ENCODE data around the gene ZNF324. TPM values are rescaled to one million over a fixed set of nuclear protein-coding genes. Genes with fewer than 3 reads are reported as not detected.
A peak's percentile ranks its signal among the peaks of the same experiment; 100 is the strongest.

ZNF324 gene
- total and polyA plus RNA-seq, 9 donors, result 3.9 to 20.2 (median 17.3) TPM

DNA sequence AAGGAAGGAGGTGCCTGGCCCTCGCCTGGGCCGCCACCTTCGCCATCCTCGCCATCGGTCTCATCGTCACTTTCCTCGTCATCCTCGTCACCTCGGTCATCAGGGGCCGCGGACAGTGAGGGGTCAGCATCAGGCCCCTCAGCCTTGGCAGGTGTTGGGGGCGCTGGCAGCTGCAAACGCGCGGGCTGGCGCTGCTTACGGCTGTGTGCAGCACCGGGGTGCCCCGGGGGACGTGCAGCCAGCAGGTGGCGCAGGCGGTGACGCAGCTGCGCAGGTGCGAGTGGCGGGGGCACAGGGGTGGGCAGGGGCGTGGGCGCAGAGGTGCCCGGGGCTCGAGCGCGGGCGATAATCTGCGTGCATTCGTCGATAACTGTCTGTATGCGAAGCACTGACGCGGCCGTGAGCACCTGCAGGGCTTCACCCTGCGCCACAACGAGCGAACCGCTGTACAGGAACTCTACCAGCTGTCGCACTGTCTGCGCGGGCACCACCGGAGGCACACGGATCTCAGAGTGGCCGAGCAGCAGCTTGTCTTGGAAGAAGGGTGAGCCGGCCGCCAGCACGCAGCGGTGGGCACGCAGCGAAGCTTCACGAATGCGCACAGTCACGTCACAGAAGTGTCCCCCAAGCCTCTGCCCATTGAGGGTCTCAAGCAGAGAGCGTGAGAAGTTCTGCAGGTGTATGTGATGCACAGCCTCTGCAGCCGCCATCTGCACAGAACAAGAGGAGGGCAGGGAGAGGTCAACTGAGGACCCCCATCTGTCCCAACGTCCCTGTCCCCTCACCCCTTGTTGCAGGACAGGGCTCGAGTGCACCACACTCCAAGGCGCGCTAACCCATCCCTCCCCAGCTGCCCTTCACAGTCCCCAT, 50.3 kb downstream of the ZNF324 start:
- peak in 1 of 5 donors; percentile 41 for DNase-seq
- no peak overlapping the region for H3K4me3 ChIP-seq
- no peaks in the 10 kb centered on the region for H3K36me3 ChIP-seq
- 84 to 87% (median 85%) methylated on average over 65 of the region's 65 CpGs for WGBS, 3 donors
- H3K9me3 ChIP-seq, result no peaks in the 10 kb centered on the region
- peaks cover 10% of the 10 kb centered on the region for H3K4me1 ChIP-seq (ENCODE audit: insufficient read depth)
- no peaks in the 10 kb centered on the region for H3K27me3 ChIP-seq
- intact Hi-C loops (cut with DNase I), result no loop called here
- no peak for TF ChIP-seq CTCF (IDR thresholded peaks at IDR 0.05)
- TF ChIP-seq EP300 (IDR thresholded peaks at IDR 0.05), result no peak
- TF ChIP-seq POLR2A (IDR thresholded peaks at IDR 0.05), result no peak
- no peak overlapping the region for H3K27ac ChIP-seq

- 6 to 11% (median 7%) methylated on average over 22 of the region's 22 CpGs for WGBS, 3 donors
- intact Hi-C loops (cut with DNase I), result loop anchor here in 1 of 4 donors (1.0 kb wide), 1 partner anchor 40 kb away; the partner anchor contains the start of gene UBE2M
- Histone ChIP-seq H3K9me3 (no peaks in the 10 kb centered on the region), H3K4me3 (peak overlapping the region; percentile 76), H3K4me1 (ENCODE audit: insufficient read depth) (peaks cover 10% of the 10 kb centered on the region), H3K36me3 (no peaks in the 10 kb centered on the region), H3K27me3 (no peaks in the 10 kb centered on the region), H3K27ac (peak overlapping the region; percentile 65 to 86)
- peak in 2 of 3 donors; percentile 23 to 27 for TF ChIP-seq CTCF (IDR thresholded peaks at IDR 0.05)
- no peak for TF ChIP-seq EP300 (IDR thresholded peaks at IDR 0.05)
- TF ChIP-seq POLR2A (IDR thresholded peaks at IDR 0.05), result no peak
- DNase-seq, result peak in 2 of 5 donors; percentile 26 to 35
These were observed 51.6 kb downstream of the ZNF324 start for GRCh38 chr19:58518256-58519086.

DNA sequence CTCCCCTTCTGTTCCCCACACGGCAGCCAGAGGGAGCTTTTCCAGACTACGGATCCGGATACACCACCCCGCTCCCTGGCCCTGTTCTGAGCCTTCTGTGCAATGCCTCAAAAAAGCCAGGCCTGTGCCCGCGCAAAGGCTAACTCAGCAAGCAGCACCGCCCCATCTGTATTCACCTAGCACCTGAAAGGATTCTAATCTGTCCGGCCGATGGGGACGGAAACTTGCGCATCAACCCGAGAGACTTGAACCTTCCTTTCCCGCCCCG, 52.1 kb downstream of the ZNF324 start:
- H3K27ac ChIP-seq, result peak overlapping the region; percentile 65 to 86
- 0 to 1% (median 1%) methylated on average over 11 to 14 of the region's 14 CpGs for WGBS, 3 donors
- H3K9me3 ChIP-seq, result no peaks in the 10 kb centered on the region
- H3K4me3 ChIP-seq, result peak overlapping the region; percentile 76
- peak in 1 of 3 donors; percentile 15 for TF ChIP-seq CTCF (IDR thresholded peaks at IDR 0.05)
- no peak for TF ChIP-seq POLR2A (IDR thresholded peaks at IDR 0.05)
- H3K36me3 ChIP-seq, result no peaks in the 10 kb centered on the region
- peak; percentile 59 to 78 (median 66) for DNase-seq
- intact Hi-C loops (cut with DNase I), result loop anchor here in 1 of 4 donors (1.0 kb wide), 1 partner anchor 39 kb away; the partner anchor contains the start of gene UBE2M
- H3K4me1 ChIP-seq (ENCODE audit: insufficient read depth), result peaks cover 7% of the 10 kb centered on the region
- no peaks in the 10 kb centered on the region for H3K27me3 ChIP-seq
